Muscle of leg (tissue), 11 donors: ENCODE data around the gene BSG. TPM values are rescaled to one million over a fixed set of nuclear protein-coding genes. Genes with fewer than 3 reads are reported as not detected.
A peak's percentile ranks its signal among the peaks of the same experiment; 100 is the strongest.

Experiments used
- DNase-seq: peaks from one replicate; pipeline ENCODE4 v3.0.0; 2013
- H3K27ac ChIP-seq: one replicate; pipeline ENCODE4 v1.5.1; 2013; ENCODE audit warnings: mild to moderate bottlenecking, low read length, control low read depth
- H3K27me3 ChIP-seq: one replicate; pipeline ENCODE4 v1.6.1; 2013; ENCODE audit warnings: low read length; ENCODE audit not compliant: control insufficient read depth, insufficient read depth
- H3K36me3 ChIP-seq: one replicate; pipeline ENCODE4 v1.6.1; 2013; ENCODE audit warnings: low read length; ENCODE audit not compliant: control insufficient read depth, insufficient read depth
- H3K4me1 ChIP-seq: one replicate; pipeline ENCODE4 v1.6.1; 2013; ENCODE audit warnings: low read length; ENCODE audit not compliant: control insufficient read depth, insufficient read depth
- H3K4me3 ChIP-seq: one replicate; pipeline ENCODE4 v1.5.1; 2013; ENCODE audit warnings: low read length, control low read depth
- H3K9me3 ChIP-seq: replicated peaks from 2 replicates; pipeline ENCODE4 v1.6.1; 2013; ENCODE audit warnings: low read depth, low read length; ENCODE audit not compliant: control insufficient read depth
- WGBS: methylation state at CpG from one replicate; pipeline ENCODE4 v1.1.5; 2013; ENCODE audit warnings: missing lambda C conversion rate; ENCODE audit not compliant: insufficient coverage; 5-methylcytosine and 5-hydroxymethylcytosine counted together
- polyA plus RNA-seq, 8 donors: library from polyadenylated mRNA; unstranded; fragments of 120-200 nt; gene quantifications; one replicate each; pipeline versions ENCODE4 v1.2.1 to v1.2.3, GENCODE V29; 2013; ENCODE audit warnings: inconsistent platforms in 1 of 8, low replicate concordance in 1 of 8; ENCODE audit not compliant: insufficient read length in 8 of 8, insufficient read depth in 1 of 8
- total RNA-seq: library from RNA; stranded (reverse); fragments of 120-200 nt; gene quantifications from one replicate; pipeline ENCODE4 v1.2.4, GENCODE V29; 2013

BSG gene
- total and polyA plus RNA-seq, 9 donors = 160 to 260 (median 221) TPM

GRCh38 chr19:531753-532560, 40.4 kb upstream of the BSG start, which contains the start of gene CDC34:
TSS of gene CDC34 (plus strand) at chr19:531760. CDS start at chr19:531932, 172 bp downstream.
- no peak for DNase-seq
- no peaks in the 10 kb centered on the region for H3K27me3 ChIP-seq
- H3K4me1 ChIP-seq = peaks cover 25% of the 10 kb centered on the region
- peak within 1 kb of the TSS; percentile 85 for H3K4me3 ChIP-seq
- no peaks in the 10 kb centered on the region for H3K9me3 ChIP-seq
- peaks cover 29% of the 10 kb centered on the region for H3K36me3 ChIP-seq
- WGBS = under 1% methylated on average over 67 of the region's 84 CpGs
- H3K27ac ChIP-seq = peak within 1 kb of the TSS; percentile 95

- under 1% methylated on average over 41 of the region's 47 CpGs for WGBS
- peak overlapping the region; percentile 95 for H3K27ac ChIP-seq
- H3K9me3 ChIP-seq = no peaks in the 10 kb centered on the region
These were observed 39.6 kb upstream of the BSG start for GRCh38 chr19:532561-533363.

DNA sequence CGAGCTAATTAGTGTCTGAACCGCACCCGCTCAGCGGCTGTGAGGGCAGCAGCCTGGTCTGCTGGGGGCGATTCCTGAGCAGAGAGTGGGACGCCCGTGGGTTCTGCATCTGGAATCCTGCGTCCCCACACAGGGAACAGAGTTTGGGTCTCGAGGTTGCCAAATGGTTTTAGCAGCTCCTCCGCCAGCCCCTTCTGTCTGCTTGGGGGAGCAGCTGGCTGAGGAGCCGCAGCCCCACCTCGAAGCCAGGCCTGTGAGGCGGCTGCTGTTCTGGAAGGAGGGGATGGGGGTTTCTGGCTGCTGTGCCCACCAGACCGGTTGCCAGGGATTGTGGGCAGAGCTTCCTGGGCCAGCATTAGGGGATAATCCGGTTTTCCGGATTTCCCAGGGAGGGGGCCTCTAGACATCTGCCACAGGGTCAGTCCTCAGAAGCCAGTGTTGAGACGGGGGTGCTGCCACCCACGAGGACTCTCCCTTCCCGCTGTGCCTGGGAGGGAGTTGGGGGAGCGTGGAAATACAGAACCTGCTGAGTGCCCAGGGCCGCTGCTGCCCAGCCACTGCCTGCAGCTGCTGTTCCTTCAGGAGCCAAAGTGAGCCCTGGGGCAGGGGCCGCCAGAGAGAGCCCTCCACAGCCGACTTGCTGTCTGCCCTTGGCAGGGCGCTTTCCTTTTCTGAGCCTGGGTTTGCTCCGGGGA, 38.9 kb upstream of the BSG start:
- Histone ChIP-seq H3K27ac (peak overlapping the region; percentile 95), H3K9me3 (no peaks in the 10 kb centered on the region), H3K36me3 (peaks cover 41% of the 10 kb centered on the region), H3K27me3 (no peaks in the 10 kb centered on the region), H3K4me1 (peaks cover 25% of the 10 kb centered on the region), H3K4me3 (peak overlapping the region; percentile 85)
- WGBS = 17% methylated on average over 25 of the region's 25 CpGs
- no peak for DNase-seq

More at GRCh38 chr19:532561-533363, 39.6 kb upstream of the BSG start:
- H3K27me3 ChIP-seq = no peaks in the 10 kb centered on the region
- peak overlapping the region; percentile 85 for H3K4me3 ChIP-seq
- H3K36me3 ChIP-seq = peaks cover 34% of the 10 kb centered on the region
- DNase-seq = peak; percentile 88
- peaks cover 25% of the 10 kb centered on the region for H3K4me1 ChIP-seq

- no peak for DNase-seq
- peaks cover 25% of the 10 kb centered on the region for H3K4me1 ChIP-seq
- H3K4me3 ChIP-seq = peak overlapping the region; percentile 85
- WGBS = 68% methylated on average over 13 of the region's 14 CpGs
- H3K9me3 ChIP-seq = no peaks in the 10 kb centered on the region
- peaks cover 47% of the 10 kb centered on the region for H3K36me3 ChIP-seq
- H3K27me3 ChIP-seq = no peaks in the 10 kb centered on the region
- peak overlapping the region; percentile 95 for H3K27ac ChIP-seq
These were observed 38.3 kb upstream of the BSG start for GRCh38 chr19:534088-534487.

- Histone ChIP-seq H3K27ac (no peak overlapping the region), H3K4me1 (peaks cover 25% of the 10 kb centered on the region), H3K9me3 (no peaks in the 10 kb centered on the region), H3K4me3 (no peak overlapping the region), H3K27me3 (no peaks in the 10 kb centered on the region), H3K36me3 (peaks cover 55% of the 10 kb centered on the region)
- 75% methylated on average over 14 of the region's 16 CpGs for WGBS
- DNase-seq = no peak
These were observed 37.2 kb upstream of the BSG start for GRCh38 chr19:535017-535835.

GRCh38 chr19:536031-536880, 36.1 kb upstream of the BSG start:
- no peak for DNase-seq
- H3K9me3 ChIP-seq = no peaks in the 10 kb centered on the region
- no peak overlapping the region for H3K27ac ChIP-seq
- peaks cover 19% of the 10 kb centered on the region for H3K4me1 ChIP-seq
- H3K27me3 ChIP-seq = no peaks in the 10 kb centered on the region
- H3K4me3 ChIP-seq = no peak overlapping the region
- peaks cover 58% of the 10 kb centered on the region for H3K36me3 ChIP-seq
- 91% methylated on average over 50 of the region's 55 CpGs for WGBS

DNA sequence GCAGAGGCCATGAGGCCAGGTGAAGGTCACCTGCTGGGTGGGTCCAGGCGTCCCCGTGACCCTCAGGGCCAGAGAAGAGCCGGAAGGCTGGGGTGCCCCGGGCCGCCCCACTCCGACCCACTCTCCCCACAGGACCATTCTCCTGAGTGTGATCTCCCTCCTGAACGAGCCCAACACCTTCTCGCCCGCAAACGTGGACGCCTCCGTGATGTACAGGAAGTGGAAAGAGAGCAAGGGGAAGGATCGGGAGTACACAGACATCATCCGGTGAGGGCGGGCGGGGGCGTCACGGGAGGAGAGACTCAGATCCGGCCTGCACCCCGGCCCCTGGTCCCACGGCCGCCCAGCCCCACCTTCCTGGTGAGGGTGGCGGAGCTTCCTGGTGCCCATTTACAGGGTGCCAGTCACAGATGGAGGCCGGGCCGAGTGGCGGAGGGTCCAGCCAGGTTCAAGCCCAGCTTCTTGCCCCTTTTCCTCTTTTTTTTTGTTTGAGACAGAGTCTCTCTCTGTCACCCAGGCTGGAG, 35.5 kb upstream of the BSG start:
- WGBS = 92% methylated on average over 16 of the region's 26 CpGs
- no peak overlapping the region for H3K27ac ChIP-seq
- no peaks in the 10 kb centered on the region for H3K27me3 ChIP-seq
- no peak for DNase-seq
- peaks cover 65% of the 10 kb centered on the region for H3K36me3 ChIP-seq
- peaks cover 19% of the 10 kb centered on the region for H3K4me1 ChIP-seq
- no peak overlapping the region for H3K4me3 ChIP-seq
- H3K9me3 ChIP-seq = no peaks in the 10 kb centered on the region

GRCh38 chr19:538641-539428, 33.6 kb upstream of the BSG start:
- peaks cover 9% of the 10 kb centered on the region for H3K4me1 ChIP-seq
- no peak for DNase-seq

More at GRCh38 chr19:538641-539428, 33.6 kb upstream of the BSG start:
- Histone ChIP-seq H3K27ac (no peak overlapping the region), H3K4me3 (no peak overlapping the region), H3K27me3 (no peaks in the 10 kb centered on the region), H3K9me3 (no peaks in the 10 kb centered on the region), H3K36me3 (peaks cover 72% of the 10 kb centered on the region)
- WGBS = 83% methylated on average over 40 of the region's 40 CpGs
